Choroid plexus epithelial cell (primary cell): ENCODE results near the gene RABGGTB.

Source experiments
- DNase-seq: peaks from one replicate; pipeline ENCODE4 v3.0.0-alpha.2; 2010; ENCODE audit warnings: low read depth
- H3K4me3 ChIP-seq: 2 replicates; pipeline ENCODE4 v1.5.1; 2011; ENCODE audit warnings: low read depth, mild to moderate bottlenecking, control low read depth, low read length, moderate library complexity
- CTCF ChIP-seq: conservative IDR thresholded peaks from 2 replicates; pipeline ENCODE4 v1.5.1; 2011; ENCODE audit warnings: low read depth, mild to moderate bottlenecking, control low read depth, inconsistent platforms, low read length, moderate library complexity

The RABGGTB gene

GRCh38 chr1:75787524-75787923 lies 1.5 kb downstream of the RABGGTB start:
- TF ChIP-seq CTCF = no peak
- H3K4me3 ChIP-seq = peak overlapping the region; percentile 64
- no peak for DNase-seq

GRCh38 chr1:75789988-75790387 lies 3.9 kb downstream of the RABGGTB start:
- DNase-seq = no peak
- no peak for TF ChIP-seq CTCF
- peak overlapping the region; percentile 1 for H3K4me3 ChIP-seq

GRCh38 chr1:75791022-75791421 lies 5.0 kb downstream of the RABGGTB start:
- TF ChIP-seq CTCF = no peak
- no peak overlapping the region for H3K4me3 ChIP-seq
- DNase-seq = peak; percentile 56

GRCh38 chr1:75792091-75792490 lies 6.0 kb downstream of the RABGGTB start:
- TF ChIP-seq CTCF = no peak
- no peak for DNase-seq
- H3K4me3 ChIP-seq = no peak overlapping the region

- no peak overlapping the region for H3K4me3 ChIP-seq
- DNase-seq = no peak
- TF ChIP-seq CTCF = no peak
Observed at GRCh38 chr1:75794382-75794781, 8.3 kb downstream of the RABGGTB start.

- no peak for DNase-seq
- H3K4me3 ChIP-seq = no peak overlapping the region
- TF ChIP-seq CTCF = no peak
Observed at GRCh38 chr1:75795703-75796193, 9.7 kb downstream of the RABGGTB start.

- TF ChIP-seq CTCF = no peak
- H3K4me3 ChIP-seq = no peak within 1 kb of the TSS
- DNase-seq = no peak
Observed at GRCh38 chr1:75796376-75797272, 10.6 kb downstream of the RABGGTB start, which contains the start of gene MSH4. Gene MSH4, plus strand, starts transcription at chr1:75796882. Its CDS starts 104 bp downstream, at chr1:75796986.
